ENCODE measurements around the gene ZNF611.
A peak's percentile ranks its signal among the peaks of the same experiment; 100 is the strongest.

ZNF611 gene

DNA sequence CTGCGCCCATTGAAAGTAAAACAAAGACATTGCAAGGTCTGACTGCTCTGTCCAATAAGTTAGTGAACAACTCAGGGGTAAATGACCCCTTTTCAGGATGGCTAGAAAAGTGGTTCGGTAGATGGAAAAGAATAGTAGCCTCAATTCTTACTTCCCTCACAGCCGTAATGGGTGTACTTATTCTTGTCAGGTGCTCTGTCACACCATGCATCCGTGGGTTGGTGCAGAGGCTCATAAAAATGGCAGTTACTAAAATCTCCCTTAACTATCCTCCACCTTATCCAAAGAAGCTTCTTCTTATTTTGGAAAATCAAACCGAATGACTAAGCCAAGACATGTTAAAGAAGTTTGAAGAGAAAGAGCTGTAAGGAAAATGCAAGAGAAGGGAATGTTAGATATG, 65.3 kb downstream of the ZNF611 start:
- TF ChIP-seq, protein P1, sequence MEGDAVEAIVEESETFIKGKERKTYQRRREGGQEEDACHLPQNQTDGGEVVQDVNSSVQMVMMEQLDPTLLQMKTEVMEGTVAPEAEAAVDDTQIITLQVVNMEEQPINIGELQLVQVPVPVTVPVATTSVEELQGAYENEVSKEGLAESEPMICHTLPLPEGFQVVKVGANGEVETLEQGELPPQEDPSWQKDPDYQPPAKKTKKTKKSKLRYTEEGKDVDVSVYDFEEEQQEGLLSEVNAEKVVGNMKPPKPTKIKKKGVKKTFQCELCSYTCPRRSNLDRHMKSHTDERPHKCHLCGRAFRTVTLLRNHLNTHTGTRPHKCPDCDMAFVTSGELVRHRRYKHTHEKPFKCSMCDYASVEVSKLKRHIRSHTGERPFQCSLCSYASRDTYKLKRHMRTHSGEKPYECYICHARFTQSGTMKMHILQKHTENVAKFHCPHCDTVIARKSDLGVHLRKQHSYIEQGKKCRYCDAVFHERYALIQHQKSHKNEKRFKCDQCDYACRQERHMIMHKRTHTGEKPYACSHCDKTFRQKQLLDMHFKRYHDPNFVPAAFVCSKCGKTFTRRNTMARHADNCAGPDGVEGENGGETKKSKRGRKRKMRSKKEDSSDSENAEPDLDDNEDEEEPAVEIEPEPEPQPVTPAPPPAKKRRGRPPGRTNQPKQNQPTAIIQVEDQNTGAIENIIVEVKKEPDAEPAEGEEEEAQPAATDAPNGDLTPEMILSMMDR (conservative IDR thresholded peaks at IDR 0.05; ENCODE audit: control insufficient read depth, insufficient read depth, low read depth, low read length) = no peak
- H3K4me3 ChIP-seq (ENCODE audit: control insufficient read depth, low read depth, low read length) = no peak overlapping the region
- DNase-seq (ENCODE audit: low read depth) = no peak

DNA sequence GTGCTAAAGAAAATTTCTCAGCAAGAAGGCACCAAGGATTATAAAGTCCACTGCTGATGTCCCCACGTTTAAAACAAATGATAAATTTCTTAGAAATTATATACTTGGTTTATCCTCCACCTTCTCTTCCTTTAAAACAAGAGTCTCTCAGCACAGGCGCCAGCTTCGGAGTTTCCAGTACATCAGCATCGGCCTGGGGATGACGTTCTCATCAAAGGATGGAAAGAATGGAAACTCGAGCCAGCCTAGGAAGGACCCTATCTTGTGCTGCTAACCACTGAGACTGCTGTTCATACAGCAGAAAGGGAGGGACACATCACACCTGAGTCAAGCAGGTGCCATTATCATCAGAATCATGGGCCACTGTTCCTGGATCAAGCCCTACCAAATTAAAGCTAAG, 66.9 kb downstream of the ZNF611 start:
- TF ChIP-seq, protein P1 (conservative IDR thresholded peaks at IDR 0.05; ENCODE audit: control insufficient read depth, insufficient read depth, low read depth, low read length) = no peak
- H3K4me3 ChIP-seq (ENCODE audit: control insufficient read depth, low read depth, low read length) = no peak overlapping the region
- no peak for DNase-seq (ENCODE audit: low read depth)

DNA sequence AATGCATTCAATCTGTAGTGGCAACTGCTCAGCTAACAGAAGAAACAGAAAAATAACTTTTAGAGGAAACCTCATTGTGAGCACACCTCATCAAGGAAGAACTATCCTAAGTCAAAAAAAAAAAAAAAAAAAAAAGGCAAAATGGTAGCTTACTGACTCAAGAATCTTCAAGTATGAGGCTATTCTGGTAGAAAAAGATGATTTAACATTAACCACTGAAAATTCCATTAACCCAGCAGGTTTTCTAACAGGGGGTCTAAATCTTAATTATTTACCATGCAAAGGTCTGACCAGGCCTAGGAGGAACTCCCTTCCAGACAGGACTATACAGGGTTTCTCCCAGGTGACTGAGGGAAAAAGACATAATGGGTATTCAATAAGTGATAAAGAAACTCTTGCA, 68.3 kb downstream of the ZNF611 start:
- TF ChIP-seq, protein P1 (conservative IDR thresholded peaks at IDR 0.05; ENCODE audit: control insufficient read depth, insufficient read depth, low read depth, low read length) = no peak
- no peak for DNase-seq (ENCODE audit: low read depth)
- H3K4me3 ChIP-seq (ENCODE audit: control insufficient read depth, low read depth, low read length) = no peak overlapping the region

DNA sequence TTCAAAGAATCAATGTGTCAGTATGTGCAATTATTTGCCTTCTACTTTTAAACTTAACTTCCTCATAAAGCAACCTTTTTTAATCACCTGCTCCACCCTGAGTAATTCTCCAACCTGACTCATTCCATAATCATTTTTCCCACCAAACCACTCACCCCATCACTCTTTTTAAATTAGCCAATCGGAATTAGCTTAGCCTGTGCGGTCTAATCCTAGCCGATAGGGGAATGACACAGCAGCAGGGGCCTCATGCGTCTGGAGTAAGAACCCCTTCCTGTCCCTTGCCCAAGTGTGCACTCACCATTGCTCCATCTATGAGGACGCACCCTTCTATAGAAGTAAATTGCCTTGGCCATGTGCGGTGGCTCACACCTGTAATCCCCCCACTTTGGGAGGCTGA, 69.3 kb downstream of the ZNF611 start:
- TF ChIP-seq, protein P1 (conservative IDR thresholded peaks at IDR 0.05; ENCODE audit: control insufficient read depth, insufficient read depth, low read depth, low read length) = no peak
- H3K4me3 ChIP-seq (ENCODE audit: control insufficient read depth, low read depth, low read length) = no peak overlapping the region
- peak; percentile 45 for DNase-seq (ENCODE audit: low read depth)

DNA sequence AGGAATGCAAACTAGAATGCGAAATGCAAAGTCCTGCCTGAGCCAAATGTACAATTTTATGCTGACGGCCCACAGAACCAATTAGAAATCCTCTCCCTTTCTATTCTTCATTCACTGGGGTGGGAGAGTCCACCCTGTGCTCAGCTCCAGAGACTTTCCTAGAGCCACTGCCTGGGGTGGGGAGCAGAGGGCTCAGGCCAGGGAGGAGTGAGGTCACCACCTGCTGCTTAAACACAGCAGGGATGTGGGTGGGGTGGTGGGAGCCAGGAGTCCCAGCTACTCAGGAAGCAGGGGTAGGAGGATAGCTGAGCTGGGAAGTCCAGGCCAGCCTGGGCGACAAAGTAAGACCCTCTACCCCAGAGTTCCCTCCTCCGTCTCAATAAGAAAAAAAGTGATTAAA, 69.8 kb downstream of the ZNF611 start:
- H3K4me3 ChIP-seq (ENCODE audit: control insufficient read depth, low read depth, low read length) = no peak overlapping the region
- no peak for DNase-seq (ENCODE audit: low read depth)
- TF ChIP-seq, protein P1 (conservative IDR thresholded peaks at IDR 0.05; ENCODE audit: control insufficient read depth, insufficient read depth, low read depth, low read length) = no peak

DNA sequence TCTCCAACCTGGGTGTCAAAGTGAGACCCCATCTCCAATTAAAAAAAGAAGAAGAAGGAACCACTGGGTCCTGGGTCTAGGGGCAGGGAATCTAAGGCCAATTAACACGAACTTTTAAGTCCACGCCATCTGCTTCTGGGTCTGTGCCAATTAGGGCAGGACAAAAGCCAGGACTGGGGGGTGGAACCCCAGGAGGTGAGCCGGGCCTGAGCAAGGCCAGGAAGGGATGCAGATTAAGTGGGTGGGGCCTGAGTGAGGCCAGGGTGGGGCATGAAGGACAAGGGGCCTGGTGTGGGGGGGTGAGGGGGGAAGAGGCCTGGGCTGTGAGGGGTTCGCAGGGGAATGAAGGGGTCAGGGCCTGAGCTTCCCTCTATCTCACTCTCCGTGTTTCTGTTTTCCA, 70.4 kb downstream of the ZNF611 start:
- DNase-seq (ENCODE audit: low read depth) = no peak
- TF ChIP-seq, protein P1 (conservative IDR thresholded peaks at IDR 0.05; ENCODE audit: control insufficient read depth, insufficient read depth, low read depth, low read length) = no peak
- no peak overlapping the region for H3K4me3 ChIP-seq (ENCODE audit: control insufficient read depth, low read depth, low read length)

DNA sequence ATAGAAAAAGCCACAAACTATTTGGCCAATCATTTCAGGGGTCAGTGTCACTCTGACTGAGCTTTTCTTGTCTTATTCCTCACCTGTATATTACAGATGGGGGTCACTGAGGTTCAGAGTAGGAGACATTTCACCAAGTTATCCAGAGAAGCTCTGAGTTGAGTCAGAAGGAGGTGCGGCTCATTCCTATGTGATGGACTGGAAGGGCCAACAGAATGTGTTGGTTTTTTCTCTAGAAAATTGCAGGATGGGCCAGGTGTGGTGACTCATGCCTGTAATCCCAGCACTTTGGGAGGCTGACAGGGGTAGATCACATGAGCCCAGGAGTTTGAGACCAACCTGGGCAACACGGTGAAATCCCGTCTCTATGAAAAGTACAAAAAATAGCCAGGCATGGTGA, 72.2 kb downstream of the ZNF611 start:
- DNase-seq (ENCODE audit: low read depth) = no peak
- H3K4me3 ChIP-seq (ENCODE audit: control insufficient read depth, low read depth, low read length) = no peak overlapping the region
- TF ChIP-seq, protein P1 (conservative IDR thresholded peaks at IDR 0.05; ENCODE audit: control insufficient read depth, insufficient read depth, low read depth, low read length) = no peak
